Trophoblast cell (in vitro differentiated cells and primary cell): ENCODE data around the gene VWA3B.

Experiments
- DNase-seq, 2 donors: peaks; one replicate each; pipeline ENCODE4 v3.0.0-alpha.2; 2016
- H2AFZ ChIP-seq: 2 replicates; pipeline ENCODE4 v1.6.1; 2013; ENCODE audit warnings: low read length, moderate library complexity, mild to moderate bottlenecking; ENCODE audit not compliant: insufficient read depth, poor library complexity
- H2AK5ac ChIP-seq: 2 replicates; pipeline ENCODE4 v1.6.1; 2013; ENCODE audit warnings: mild to moderate bottlenecking, low read length
- H2BK120ac ChIP-seq: 2 replicates; pipeline ENCODE4 v1.6.1; 2013; ENCODE audit warnings: low read length, mild to moderate bottlenecking, moderate library complexity; ENCODE audit not compliant: insufficient read depth, poor library complexity
- H2BK12ac ChIP-seq: 2 replicates; pipeline ENCODE4 v1.6.1; 2013; ENCODE audit warnings: mild to moderate bottlenecking, low read length, moderate library complexity
- H2BK5ac ChIP-seq: 2 replicates; pipeline ENCODE4 v1.6.1; 2013; ENCODE audit warnings: low read length, low read depth, moderate library complexity, mild to moderate bottlenecking; ENCODE audit not compliant: poor library complexity
- H3K14ac ChIP-seq: 2 replicates; pipeline ENCODE4 v1.6.1; 2013; ENCODE audit warnings: mild to moderate bottlenecking, low read length
- H3K18ac ChIP-seq: 2 replicates; pipeline ENCODE4 v1.6.1; 2013; ENCODE audit warnings: mild to moderate bottlenecking, low read length
- H3K23ac ChIP-seq: 2 replicates; pipeline ENCODE4 v1.6.1; 2013; ENCODE audit warnings: low read length
- H3K27ac ChIP-seq: 2 replicates; pipeline ENCODE4 v1.5.1; 2013; ENCODE audit warnings: low read depth, mild to moderate bottlenecking, inconsistent platforms, low read length, moderate library complexity
- H3K27me3 ChIP-seq: 2 replicates; pipeline ENCODE4 v1.6.1; 2013; ENCODE audit warnings: inconsistent platforms, mild to moderate bottlenecking, low read length, moderate library complexity; ENCODE audit not compliant: insufficient read depth
- H3K36me3 ChIP-seq, 2 experiments: 1 replicate in 1 of 2; 2 replicates in 1 of 2; pipeline ENCODE4 v1.6.1; 2013; ENCODE audit warnings: low read length in 2 of 2, mild to moderate bottlenecking in 2 of 2, moderate library complexity in 1 of 2; ENCODE audit not compliant: insufficient read depth in 2 of 2, control insufficient read depth in 1 of 2
- H3K4ac ChIP-seq: 2 replicates; pipeline ENCODE4 v1.6.1; 2013; ENCODE audit warnings: low read depth, mild to moderate bottlenecking, low read length, moderate library complexity
- H3K4me1 ChIP-seq, 2 experiments: 1 replicate in 1 of 2; 2 replicates in 1 of 2; pipeline ENCODE4 v1.6.1; 2013; ENCODE audit warnings: low read length in 2 of 2, mild to moderate bottlenecking in 2 of 2, moderate library complexity in 1 of 2; ENCODE audit not compliant: insufficient read depth in 2 of 2, control insufficient read depth in 1 of 2
- H3K4me2 ChIP-seq: 2 replicates; pipeline ENCODE4 v1.6.1; 2013; ENCODE audit warnings: inconsistent platforms, mild to moderate bottlenecking, low read length, moderate library complexity
- H3K4me3 ChIP-seq: 2 replicates; pipeline ENCODE4 v1.5.1; 2013; ENCODE audit warnings: mild to moderate bottlenecking, low read depth, low read length, inconsistent platforms
- H3K79me1 ChIP-seq: one replicate; pipeline ENCODE4 v1.6.1; 2013; ENCODE audit warnings: low read length
- H3K79me2 ChIP-seq: 2 replicates; pipeline ENCODE4 v1.6.1; 2013; ENCODE audit warnings: low read length, mild to moderate bottlenecking; ENCODE audit not compliant: control insufficient read depth, insufficient read depth, poor library complexity
- H3K9ac ChIP-seq: 2 replicates; pipeline ENCODE4 v1.6.1; 2013; ENCODE audit warnings: mild to moderate bottlenecking, low read length
- H3K9me3 ChIP-seq: 2 replicates; pipeline ENCODE4 v1.6.1; 2013; ENCODE audit warnings: low read depth, mild to moderate bottlenecking, control low read depth, inconsistent platforms, low read length; ENCODE audit not compliant: insufficient read depth
- H4K12ac ChIP-seq: 2 replicates; pipeline ENCODE4 v1.6.1; 2013; ENCODE audit warnings: low read depth, mild to moderate bottlenecking, low read length, moderate library complexity
- H4K8ac ChIP-seq: 2 replicates; pipeline ENCODE4 v1.6.1; 2013; ENCODE audit warnings: low read depth, mild to moderate bottlenecking, low read length, moderate library complexity
- H4K91ac ChIP-seq: one replicate; pipeline ENCODE4 v1.6.1; 2013; ENCODE audit warnings: low read depth, mild to moderate bottlenecking, low read length, moderate library complexity
- WGBS: extraction: QIAGEN DNeasy Blood & Tissue Kit; methylation state at CpG from one replicate; pipeline ENCODE4 v1.1.7; 2013; ENCODE audit warnings: missing lambda C conversion rate; ENCODE audit not compliant: insufficient read length, insufficient coverage; ENCODE audit errors: extremely low coverage; 5-methylcytosine and 5-hydroxymethylcytosine counted together

VWA3B gene

GRCh38 chr2:98327776-98328175 lies 240.8 kb downstream of the VWA3B start:
- Histone ChIP-seq H3K9me3 (no peaks in the 10 kb centered on the region), H2AFZ (no peak overlapping the region), H2BK5ac (no peak overlapping the region), H3K23ac (no peak overlapping the region), H3K36me3 (no peaks in the 10 kb centered on the region), H4K91ac (no peak overlapping the region), H4K8ac (no peak overlapping the region), H3K27ac (no peak overlapping the region), H3K18ac (no peak overlapping the region), H2BK12ac (no peak overlapping the region), H3K14ac (no peak overlapping the region), H3K79me2 (no peaks in the 10 kb centered on the region), H3K4me2 (no peak overlapping the region), H3K9ac (no peak overlapping the region), H3K4me3 (no peak overlapping the region), H4K12ac (no peak overlapping the region), H3K79me1 (no peaks in the 10 kb centered on the region), H2BK120ac (no peak overlapping the region), H2AK5ac (no peak overlapping the region), H3K27me3 (no peaks in the 10 kb centered on the region), H3K4ac (no peak overlapping the region), H3K4me1 (no peaks in the 10 kb centered on the region)
- no CpG with 5 or more reads among the region's 4 CpGs for WGBS
- no peak for DNase-seq

GRCh38 chr2:98329549-98329948 lies 242.6 kb downstream of the VWA3B start:
- Histone ChIP-seq H4K8ac (no peak overlapping the region), H3K23ac (no peak overlapping the region)
- WGBS, result no CpG with 5 or more reads among the region's 4 CpGs

GRCh38 chr2:98332989-98333388 lies 246.0 kb downstream of the VWA3B start:
- Histone ChIP-seq H2AK5ac (no peak overlapping the region), H3K4me2 (no peak overlapping the region), H2BK120ac (no peak overlapping the region), H3K4me3 (no peak overlapping the region), H3K36me3 (no peaks in the 10 kb centered on the region), H3K9me3 (no peaks in the 10 kb centered on the region), H4K91ac (no peak overlapping the region), H3K27me3 (no peaks in the 10 kb centered on the region), H3K4ac (no peak overlapping the region), H2BK5ac (no peak overlapping the region), H3K27ac (no peak overlapping the region), H4K8ac (no peak overlapping the region), H3K79me1 (no peaks in the 10 kb centered on the region), H4K12ac (no peak overlapping the region), H2AFZ (no peak overlapping the region), H2BK12ac (no peak overlapping the region), H3K14ac (no peak overlapping the region), H3K9ac (no peak overlapping the region), H3K79me2 (no peaks in the 10 kb centered on the region), H3K4me1 (no peaks in the 10 kb centered on the region), H3K18ac (no peak overlapping the region), H3K23ac (no peak overlapping the region)
- DNase-seq, result no peak
- no CpG with 5 or more reads among the region's 5 CpGs for WGBS

More at GRCh38 chr2:98329549-98329948, 242.6 kb downstream of the VWA3B start:
- H3K4ac ChIP-seq, result no peak overlapping the region
- no peak overlapping the region for H2BK120ac ChIP-seq
- H3K9ac ChIP-seq, result no peak overlapping the region
- H3K14ac ChIP-seq, result no peak overlapping the region
- no peak overlapping the region for H4K12ac ChIP-seq
- H3K27ac ChIP-seq, result no peak overlapping the region
- no peak overlapping the region for H4K91ac ChIP-seq
- H3K79me2 ChIP-seq, result no peaks in the 10 kb centered on the region
- no peaks in the 10 kb centered on the region for H3K4me1 ChIP-seq
- no peak overlapping the region for H2AK5ac ChIP-seq
- no peaks in the 10 kb centered on the region for H3K36me3 ChIP-seq
- H2AFZ ChIP-seq, result no peak overlapping the region
- H3K4me2 ChIP-seq, result no peak overlapping the region
- H3K27me3 ChIP-seq, result no peaks in the 10 kb centered on the region
- no peak overlapping the region for H3K18ac ChIP-seq
- H2BK5ac ChIP-seq, result no peak overlapping the region
- no peak overlapping the region for H2BK12ac ChIP-seq
- H3K4me3 ChIP-seq, result no peak overlapping the region
- no peaks in the 10 kb centered on the region for H3K9me3 ChIP-seq
- no peak for DNase-seq
- H3K79me1 ChIP-seq, result no peaks in the 10 kb centered on the region

GRCh38 chr2:98333922-98334321 lies 247.0 kb downstream of the VWA3B start:
- Histone ChIP-seq H3K27me3 (no peaks in the 10 kb centered on the region), H3K27ac (no peak overlapping the region), H2BK12ac (no peak overlapping the region), H3K14ac (no peak overlapping the region), H3K4me3 (no peak overlapping the region), H3K4me2 (no peak overlapping the region), H4K12ac (no peak overlapping the region), H2BK120ac (no peak overlapping the region), H3K9ac (no peak overlapping the region), H4K91ac (no peak overlapping the region), H2BK5ac (no peak overlapping the region), H3K79me1 (no peaks in the 10 kb centered on the region), H3K79me2 (no peaks in the 10 kb centered on the region), H4K8ac (no peak overlapping the region), H3K23ac (no peak overlapping the region), H3K18ac (no peak overlapping the region), H2AFZ (no peak overlapping the region), H3K9me3 (no peaks in the 10 kb centered on the region), H3K4ac (no peak overlapping the region), H3K36me3 (no peaks in the 10 kb centered on the region), H3K4me1 (no peaks in the 10 kb centered on the region), H2AK5ac (no peak overlapping the region)
- DNase-seq, result no peak
- WGBS, result no CpG with 5 or more reads among the region's 2 CpGs
